ENCODE measurements around the gene CFAP92.

DNA sequence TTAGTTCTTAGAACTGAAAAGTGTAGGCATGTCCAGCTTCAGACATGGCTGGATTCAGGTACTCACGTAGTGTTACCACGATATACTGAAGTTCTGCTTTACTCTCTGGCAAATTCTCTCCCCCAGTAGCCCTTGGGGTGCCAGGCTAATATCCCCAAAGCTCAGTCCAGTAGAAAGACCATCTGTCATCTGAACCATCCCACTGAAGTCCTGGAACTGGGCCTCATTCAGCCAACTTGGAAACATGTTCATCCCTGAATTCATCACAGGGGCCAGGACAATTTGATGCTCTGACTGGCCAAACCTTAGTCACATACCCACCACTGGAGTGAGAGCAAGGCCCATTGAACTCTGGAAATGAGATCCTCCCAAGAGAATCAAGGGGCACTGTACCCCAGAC, 15.4 kb upstream of the CFAP92 start:
- no peak for TF ChIP-seq SNAI2 (CRISPR knock-in tag; IDR thresholded peaks at IDR 0.05)
- TF ChIP-seq, protein P1, sequence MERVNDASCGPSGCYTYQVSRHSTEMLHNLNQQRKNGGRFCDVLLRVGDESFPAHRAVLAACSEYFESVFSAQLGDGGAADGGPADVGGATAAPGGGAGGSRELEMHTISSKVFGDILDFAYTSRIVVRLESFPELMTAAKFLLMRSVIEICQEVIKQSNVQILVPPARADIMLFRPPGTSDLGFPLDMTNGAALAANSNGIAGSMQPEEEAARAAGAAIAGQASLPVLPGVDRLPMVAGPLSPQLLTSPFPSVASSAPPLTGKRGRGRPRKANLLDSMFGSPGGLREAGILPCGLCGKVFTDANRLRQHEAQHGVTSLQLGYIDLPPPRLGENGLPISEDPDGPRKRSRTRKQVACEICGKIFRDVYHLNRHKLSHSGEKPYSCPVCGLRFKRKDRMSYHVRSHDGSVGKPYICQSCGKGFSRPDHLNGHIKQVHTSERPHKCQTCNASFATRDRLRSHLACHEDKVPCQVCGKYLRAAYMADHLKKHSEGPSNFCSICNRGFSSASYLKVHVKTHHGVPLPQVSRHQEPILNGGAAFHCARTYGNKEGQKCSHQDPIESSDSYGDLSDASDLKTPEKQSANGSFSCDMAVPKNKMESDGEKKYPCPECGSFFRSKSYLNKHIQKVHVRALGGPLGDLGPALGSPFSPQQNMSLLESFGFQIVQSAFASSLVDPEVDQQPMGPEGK (CRISPR knock-in tag; IDR thresholded peaks at IDR 0.05; ENCODE audit: borderline replicate concordance), result no peak
- no peak for TF ChIP-seq ISL1 (CRISPR knock-in tag; IDR thresholded peaks at IDR 0.05)
- TF ChIP-seq, protein P2, sequence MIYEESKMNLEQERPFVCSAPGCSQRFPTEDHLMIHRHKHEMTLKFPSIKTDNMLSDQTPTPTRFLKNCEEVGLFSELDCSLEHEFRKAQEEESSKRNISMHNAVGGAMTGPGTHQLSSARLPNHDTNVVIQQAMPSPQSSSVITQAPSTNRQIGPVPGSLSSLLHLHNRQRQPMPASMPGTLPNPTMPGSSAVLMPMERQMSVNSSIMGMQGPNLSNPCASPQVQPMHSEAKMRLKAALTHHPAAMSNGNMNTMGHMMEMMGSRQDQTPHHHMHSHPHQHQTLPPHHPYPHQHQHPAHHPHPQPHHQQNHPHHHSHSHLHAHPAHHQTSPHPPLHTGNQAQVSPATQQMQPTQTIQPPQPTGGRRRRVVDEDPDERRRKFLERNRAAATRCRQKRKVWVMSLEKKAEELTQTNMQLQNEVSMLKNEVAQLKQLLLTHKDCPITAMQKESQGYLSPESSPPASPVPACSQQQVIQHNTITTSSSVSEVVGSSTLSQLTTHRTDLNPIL (CRISPR knock-in tag; IDR thresholded peaks at IDR 0.05; ENCODE audit: low read depth), result no peak
- no peak for TF ChIP-seq CSDC2 (CRISPR knock-in tag; IDR thresholded peaks at IDR 0.05)
- TF ChIP-seq GLIS3 (CRISPR knock-in tag; IDR thresholded peaks at IDR 0.05), result no peak
- TF ChIP-seq ZNF8 (CRISPR knock-in tag; IDR thresholded peaks at IDR 0.05), result no peak
- TF ChIP-seq ZNF70 (CRISPR knock-in tag; IDR thresholded peaks at IDR 0.05), result no peak
